Measurements from ENCODE around the gene MNAT1. TPM values are rescaled to one million over a fixed set of nuclear protein-coding genes. Genes with fewer than 3 reads are reported as not detected.

Gene MNAT1
- 10 to 100 TPM; 23.5 to 27.0 TPM for total RNA-seq

GRCh38 chr14:60734465-60735242, at the start of gene MNAT1:
Gene MNAT1 (plus strand): TSS chr14:60734761. CDS start chr14:60734863, 102 bp downstream.

GRCh38 chr14:60723907-60724618, 10.5 kb upstream of the MNAT1 start, which contains the start of gene SIX4:
Gene SIX4 (minus strand): TSS chr14:60724351. CDS start chr14:60724074, 277 bp downstream.

GRCh38 chr14:60980811-60981632, 246.5 kb downstream of the MNAT1 start, which contains the start of the genes SLC38A6 and TRMT5:
Gene SLC38A6 (plus strand): TSS chr14:60981245. CDS start chr14:60981278, 33 bp downstream.
Gene TRMT5 (minus strand): TSS chr14:60981079. CDS start chr14:60980973, 106 bp downstream.

Other genes with a start within 250 kb of the MNAT1 start
- gene C14orf39, start 248.7 kb upstream of the MNAT1 start, total RNA-seq: not detected
- gene SIX6, start 225.6 kb upstream of the MNAT1 start, total RNA-seq: not detected
- gene SIX1, start 85.3 kb upstream of the MNAT1 start, total RNA-seq: under 1 TPM in 1 of 2 experiments, not detected in 1; 0.08 TPM
- not detected for gene SIX4, start 10.4 kb upstream of the MNAT1 start, total RNA-seq
- gene TRMT5, start 246.3 kb downstream of the MNAT1 start, total RNA-seq: 1 to 10 TPM; 7.9 to 8.3 TPM
- gene SLC38A6, start 246.5 kb downstream of the MNAT1 start, total RNA-seq: 1 to 10 TPM; 5.7 to 6.8 TPM

All from activated naive CD4-positive, alpha-beta T cell treated with anti-CD3 and anti-CD28 coated beads, Interleukin-2, amount 10 ng/mL, durations not matched to agents 5 hours and 36 hours (primary cell).